HG03558 (cell line): ENCODE results near the gene PHACTR1.
"Not testable (repeated sequence)": the region's sequence is repeated elsewhere in the genome, so short reads cannot be mapped to it uniquely, and the experiment has no call there.

Experiments
- ATAC-seq: cut with Tn5 transposase; IDR thresholded peaks from one replicate; pipeline ENCODE4 v1.9.1; 2021; ENCODE audit warnings: moderate number of reproducible peaks; ENCODE audit not compliant: unreplicated experiment; ENCODE audit errors: extremely low read depth

Gene PHACTR1

DNA sequence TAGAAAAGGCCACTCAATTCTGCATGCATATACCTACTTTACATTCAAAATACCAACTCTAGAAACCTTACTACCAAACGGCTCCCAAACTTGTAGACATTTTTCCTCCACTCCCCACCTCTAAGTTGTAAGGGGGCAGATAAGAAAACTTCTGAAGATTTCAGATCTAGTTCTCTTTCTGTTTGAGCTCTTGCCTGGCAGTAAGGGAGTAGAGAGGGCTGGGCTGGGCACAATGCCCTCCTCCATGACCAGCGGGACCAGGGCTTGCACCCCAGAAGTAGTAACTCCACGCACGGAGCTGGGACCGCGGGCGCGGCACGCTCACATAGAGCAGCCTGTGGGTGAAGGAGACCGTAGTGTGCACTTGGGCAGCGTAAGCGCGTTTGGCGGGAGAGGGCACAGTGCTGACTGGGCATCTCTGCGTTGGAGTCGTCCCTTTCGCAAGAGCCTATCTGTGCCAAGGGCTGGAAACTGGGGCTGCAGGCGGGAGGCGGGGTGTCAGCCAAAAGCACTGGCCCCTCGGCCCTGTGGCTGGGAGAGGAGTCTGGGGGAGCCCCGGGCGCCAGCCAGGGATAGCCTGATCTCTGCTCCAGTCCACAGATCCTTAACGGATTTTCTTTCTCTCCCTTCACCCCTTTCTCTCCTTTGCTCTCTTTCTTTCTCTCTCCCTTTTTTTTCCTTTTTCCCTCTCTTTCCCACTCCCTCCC is 32.4 kb downstream of the PHACTR1 start:
- no peak for ATAC-seq

GRCh38 chr6:12749531-12750379 is 33.2 kb downstream of the PHACTR1 start:
- no peak for ATAC-seq

DNA sequence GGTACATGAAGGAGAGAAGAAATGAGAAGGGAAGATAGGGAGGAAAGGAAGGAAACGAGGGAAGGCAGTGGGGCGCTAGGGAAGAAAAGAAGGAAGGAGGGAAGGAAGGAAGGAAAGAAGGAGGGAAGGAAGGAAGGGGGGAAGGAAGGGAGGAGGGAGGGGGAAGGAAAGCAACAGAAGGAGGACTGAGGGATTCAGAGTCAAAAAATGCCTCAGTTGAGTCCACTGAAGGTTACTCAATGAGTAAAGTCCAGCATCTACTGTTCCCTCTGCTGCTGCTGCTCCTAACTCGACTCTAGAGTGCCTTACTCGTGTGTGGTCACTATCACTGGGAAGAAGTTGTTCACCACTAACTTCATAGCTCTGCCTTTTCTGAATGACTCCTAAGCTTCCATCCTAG is 33.8 kb downstream of the PHACTR1 start:
- no peak for ATAC-seq

- no peak for ATAC-seq
These were observed 35.2 kb downstream of the PHACTR1 start for GRCh38 chr6:12751694-12752325.

DNA sequence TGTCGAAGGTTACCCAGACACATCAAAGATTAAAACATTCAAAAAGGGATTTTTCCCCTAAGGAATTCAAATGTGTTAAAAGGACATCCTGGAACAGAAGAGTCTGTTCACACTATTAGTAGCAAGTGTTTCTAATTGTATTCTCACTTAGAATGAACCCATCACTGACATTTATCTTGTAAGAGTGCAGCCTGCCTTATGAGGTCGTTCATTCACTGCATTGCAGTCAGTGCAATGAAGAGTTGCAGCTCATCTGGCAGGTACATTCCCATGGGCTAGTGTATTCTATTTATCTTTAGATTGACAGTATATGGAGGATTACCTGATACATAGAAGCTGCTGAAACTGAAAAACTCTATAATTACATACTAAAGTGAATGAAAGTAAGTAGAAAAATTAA is 36.5 kb downstream of the PHACTR1 start:
- ATAC-seq = no peak

GRCh38 chr6:12760226-12760625 is 43.7 kb downstream of the PHACTR1 start:
- no peak for ATAC-seq

GRCh38 chr6:12760911-12761310 is 44.3 kb downstream of the PHACTR1 start:
- ATAC-seq = no peak

- no peak for ATAC-seq
These were observed 45.0 kb downstream of the PHACTR1 start for GRCh38 chr6:12761376-12762115.

DNA sequence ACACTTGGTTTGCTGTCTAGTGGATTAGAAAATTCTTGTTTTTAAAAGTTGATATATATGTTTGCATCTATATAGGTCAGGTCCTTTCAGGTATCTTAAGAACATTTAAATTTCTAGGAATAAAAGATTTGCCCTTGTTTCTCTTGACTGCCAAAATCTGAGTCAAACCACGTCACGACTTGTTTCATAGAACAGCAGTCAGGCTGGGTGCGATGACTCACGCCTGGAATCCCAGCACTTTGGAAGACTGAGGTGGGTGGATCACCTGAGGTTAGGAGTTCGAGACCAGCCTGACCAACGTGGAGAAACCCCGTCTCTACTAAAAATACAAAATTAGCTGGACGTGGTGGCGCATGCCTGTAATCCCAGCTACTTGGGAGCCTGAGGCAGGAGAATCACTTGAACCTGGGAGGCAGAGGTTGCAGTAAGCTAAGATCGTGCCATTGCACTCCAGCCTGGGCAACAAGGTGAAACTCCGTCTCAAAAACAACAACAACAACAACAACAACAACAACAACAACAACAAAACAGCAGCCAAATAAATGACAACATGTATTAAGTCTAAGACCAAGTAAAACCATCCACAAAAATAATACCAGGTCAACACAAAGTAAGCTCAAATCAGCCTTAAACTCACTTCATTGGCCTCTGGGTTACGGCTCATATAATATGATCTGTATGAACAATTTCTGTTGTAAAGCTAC is 46.3 kb downstream of the PHACTR1 start:
- not testable (repeated sequence) for ATAC-seq

DNA sequence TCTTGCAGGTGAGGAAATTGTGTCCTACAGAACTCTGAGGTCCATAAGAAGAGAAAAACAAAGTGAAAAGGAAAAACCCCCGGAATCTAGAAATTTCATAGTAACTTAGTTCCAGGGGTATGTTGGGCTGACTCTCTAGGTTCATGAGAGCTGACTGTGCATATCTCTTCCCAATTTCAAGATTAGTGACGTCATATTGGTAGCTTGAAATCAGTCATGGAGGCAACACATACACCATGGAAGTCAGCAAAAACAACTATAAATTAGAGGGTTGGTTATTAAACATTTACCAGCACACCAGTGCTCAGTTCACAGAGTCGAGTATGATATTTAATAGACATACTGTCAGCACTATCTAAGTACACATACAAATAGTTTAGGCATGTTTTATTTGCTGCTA is 49.8 kb downstream of the PHACTR1 start:
- no peak for ATAC-seq

DNA sequence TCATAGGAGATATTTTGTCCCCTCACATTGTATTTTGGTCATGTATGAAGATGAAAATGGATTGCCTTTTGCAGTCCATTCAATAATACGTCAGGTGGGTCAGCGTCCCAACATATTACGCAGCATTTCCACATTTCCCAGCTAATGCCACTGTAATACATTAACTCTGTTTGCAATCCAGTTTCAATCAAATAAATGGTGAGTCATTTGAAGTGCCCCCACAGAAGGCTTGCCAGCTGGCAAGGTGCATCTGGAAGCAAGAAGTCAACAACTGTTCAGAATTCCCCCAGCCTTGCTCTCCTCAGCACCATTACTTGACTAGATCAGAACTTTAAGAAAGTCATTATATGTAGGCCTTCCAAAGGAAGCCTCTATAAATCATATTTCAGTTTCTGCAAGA is 50.4 kb downstream of the PHACTR1 start:
- ATAC-seq = no peak

DNA sequence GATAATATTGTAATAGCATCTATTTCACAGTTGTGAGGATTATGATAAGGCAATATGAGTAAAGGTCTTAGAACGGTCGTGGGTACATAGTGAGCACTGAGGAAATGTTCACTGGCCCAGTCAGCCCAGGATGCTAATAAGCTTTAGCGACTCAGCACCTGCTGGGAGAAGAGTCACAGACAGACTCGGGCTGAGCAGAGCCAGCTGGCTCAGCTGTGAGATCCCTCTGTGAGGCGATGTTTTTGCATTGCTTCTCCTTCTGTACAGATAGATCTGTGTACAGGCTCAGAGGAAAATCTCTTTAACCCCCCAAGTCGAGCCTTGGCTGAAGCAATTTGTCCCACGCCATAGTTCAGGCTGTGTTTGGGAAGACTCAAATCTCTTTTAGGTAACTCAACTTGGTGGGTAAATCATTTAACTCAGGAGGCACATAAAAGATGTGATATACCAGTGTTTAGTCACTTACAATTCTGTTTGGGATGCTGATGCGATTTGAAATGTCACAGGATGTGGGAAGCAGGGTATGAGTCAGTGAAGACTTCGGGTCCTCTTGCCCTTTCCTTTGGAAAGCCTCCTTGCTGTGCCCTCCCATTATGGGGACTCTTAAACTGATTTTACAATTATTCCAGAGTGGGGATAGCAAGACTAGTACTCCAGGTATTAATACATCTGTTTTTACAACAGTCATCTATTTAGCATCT is 53.1 kb downstream of the PHACTR1 start:
- ATAC-seq = no peak

GRCh38 chr6:12772416-12772815 is 55.8 kb downstream of the PHACTR1 start:
- ATAC-seq = no peak

- no peak for ATAC-seq
These were observed 59.7 kb downstream of the PHACTR1 start for GRCh38 chr6:12776291-12776690.

- no peak for ATAC-seq
These were observed 63.2 kb downstream of the PHACTR1 start for GRCh38 chr6:12779772-12780171.

DNA sequence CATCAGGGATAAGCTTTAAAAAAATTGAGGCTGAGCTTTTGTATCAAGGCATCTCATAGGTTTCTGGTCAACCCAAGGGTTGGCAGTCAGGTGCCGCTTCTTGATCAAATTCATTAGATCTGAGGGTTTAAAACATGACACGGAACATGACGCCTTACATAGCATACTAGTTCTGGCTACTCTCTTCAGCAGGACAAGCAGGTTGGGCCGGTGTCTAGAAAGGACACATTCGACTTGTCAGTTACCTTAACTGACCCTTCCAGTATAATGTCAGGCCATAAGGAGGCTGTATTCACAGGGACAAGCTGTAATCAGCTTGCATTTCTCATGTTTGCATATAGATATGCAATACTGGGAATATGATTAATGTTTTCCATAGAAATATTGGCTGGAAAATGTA is 65.6 kb downstream of the PHACTR1 start:
- no peak for ATAC-seq

DNA sequence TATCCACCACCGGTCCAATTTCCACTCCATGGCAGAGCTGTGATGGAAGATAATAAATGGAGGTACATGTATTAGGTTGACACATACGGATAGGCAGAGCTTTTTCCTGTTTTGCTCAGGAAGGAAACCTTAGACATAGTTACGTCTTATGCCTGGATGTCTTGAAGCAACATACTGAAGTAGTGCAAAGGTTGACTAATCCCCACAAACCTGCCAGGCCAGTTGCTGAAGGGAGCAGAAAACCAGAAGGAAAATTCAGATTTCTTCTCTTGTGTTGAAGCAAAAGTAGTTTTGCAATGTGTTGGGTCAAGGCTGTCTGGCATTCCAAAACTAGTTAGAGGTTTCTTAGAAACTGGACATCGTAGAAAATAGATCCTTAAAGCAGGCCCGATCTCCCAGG is 68.7 kb downstream of the PHACTR1 start:
- no peak for ATAC-seq

DNA sequence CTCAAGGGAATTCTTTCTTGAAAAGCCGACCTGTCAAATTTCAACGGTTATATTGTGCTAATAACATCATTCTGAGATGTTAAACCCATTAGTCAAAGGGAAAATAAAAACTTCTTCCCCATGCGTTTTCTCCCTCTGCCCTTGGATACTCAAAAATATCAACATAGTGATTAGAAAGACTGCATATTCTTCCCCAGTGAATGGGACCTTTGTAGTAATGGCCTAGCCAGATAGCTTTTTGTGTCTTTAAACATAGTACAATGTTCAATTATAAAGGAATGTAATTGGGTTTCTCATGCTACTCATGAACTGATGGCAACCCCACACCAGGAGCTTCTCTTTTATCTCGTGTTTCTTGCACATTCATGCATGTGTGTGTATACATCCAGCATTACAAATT is 69.4 kb downstream of the PHACTR1 start:
- ATAC-seq = no peak

DNA sequence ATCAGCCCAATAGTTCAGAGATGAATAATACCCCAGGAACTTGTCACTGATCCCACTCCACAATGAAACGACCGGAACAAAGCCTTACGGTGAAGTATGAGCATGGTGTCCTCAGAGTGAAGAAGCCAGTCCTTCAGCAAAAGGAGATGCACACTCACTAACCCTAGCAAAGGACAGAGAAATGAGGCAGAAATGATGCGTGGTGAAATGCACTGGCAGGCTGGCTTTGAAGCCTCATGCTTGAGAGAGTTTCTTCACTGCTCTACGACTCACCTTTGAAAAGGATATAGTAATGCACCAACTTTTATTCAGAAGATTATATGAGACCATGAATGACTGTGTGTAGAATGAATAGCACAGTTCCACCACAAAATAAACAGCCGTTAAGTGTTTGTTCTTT is 74.8 kb downstream of the PHACTR1 start:
- no peak for ATAC-seq
